PFSK-1 (cell line): ENCODE measurements around the gene CNN2.

ENCODE experiments used
- FOXP2 ChIP-seq: optimal IDR thresholded peaks from 2 replicates; pipeline ENCODE3; 2011; ENCODE audit warnings: borderline replicate concordance, control low read depth, inconsistent platforms; ENCODE audit not compliant: insufficient read depth; ENCODE audit errors: extremely low read length, extremely low read depth
- POLR2AphosphoS5 ChIP-seq: IDR thresholded peaks from 2 replicates; pipeline ENCODE4 v1.6.1; 2012; ENCODE audit warnings: low read depth, mild to moderate bottlenecking, control low read depth, low read length, moderate library complexity
- REST ChIP-seq, 2 experiments: IDR thresholded peaks; 2 replicates each; pipeline versions ENCODE4 v1.6.1 to v1.8.0; 2011 to 2012; ENCODE audit warnings: low read depth in 2 of 2, low read length in 2 of 2, control low read depth in 1 of 2, inconsistent platforms in 1 of 2, mild to moderate bottlenecking in 1 of 2, moderate library complexity in 1 of 2; ENCODE audit not compliant: insufficient read depth in 1 of 2
- SIN3A ChIP-seq: IDR thresholded peaks from 2 replicates; pipeline ENCODE4 v1.6.1; 2012; ENCODE audit warnings: mild to moderate bottlenecking, low read length, moderate library complexity, borderline replicate concordance; ENCODE audit not compliant: insufficient read depth
- TAF1 ChIP-seq: IDR thresholded peaks from 2 replicates; pipeline ENCODE4 v1.6.1; 2012; ENCODE audit warnings: low read length, control low read depth, borderline replicate concordance; ENCODE audit not compliant: insufficient read depth

CNN2 gene

GRCh38 chr19:1014161-1015060 lies 12.0 kb upstream of the CNN2 start:
- TF ChIP-seq SIN3A: no peak
- no peak for TF ChIP-seq TAF1
- TF ChIP-seq POLR2AphosphoS5: no peak
- TF ChIP-seq REST (IDR thresholded peaks at IDR 0.05; ENCODE audit: insufficient read depth in 1 of 2, low read depth in 2 of 2, low read length in 2 of 2): no peak
- TF ChIP-seq FOXP2: no peak

- no peak for TF ChIP-seq FOXP2
- no peak for TF ChIP-seq REST (IDR thresholded peaks at IDR 0.05; ENCODE audit: insufficient read depth in 1 of 2, low read depth in 2 of 2, low read length in 2 of 2)
- TF ChIP-seq TAF1: no peak
- no peak for TF ChIP-seq POLR2AphosphoS5
- TF ChIP-seq SIN3A: no peak
Observed at GRCh38 chr19:1015061-1015781, 11.2 kb upstream of the CNN2 start.

- TF ChIP-seq POLR2AphosphoS5 (no peak), REST (IDR thresholded peaks at IDR 0.05; ENCODE audit: insufficient read depth in 1 of 2, low read depth in 2 of 2, low read length in 2 of 2) (no peak), TAF1 (no peak), SIN3A (no peak), FOXP2 (no peak)
Observed at GRCh38 chr19:1015782-1016646, 10.4 kb upstream of the CNN2 start.

- TF ChIP-seq POLR2AphosphoS5 (no peak), REST (IDR thresholded peaks at IDR 0.05; ENCODE audit: insufficient read depth in 1 of 2, low read depth in 2 of 2, low read length in 2 of 2) (no peak), FOXP2 (no peak), TAF1 (no peak), SIN3A (no peak)
Observed at GRCh38 chr19:1016647-1017114, 9.7 kb upstream of the CNN2 start.
